Neutrophil (primary cell): ENCODE data around the gene SCAI.

Experiments
- H3K27ac ChIP-seq: fragments of 200-600 bp; sonication (generic); 2 replicates; pipeline ENCODE4 v1.5.1; 2016; ENCODE audit warnings: mild to moderate bottlenecking, moderate library complexity
- H3K27me3 ChIP-seq: fragments of 200-600 bp; sonication (generic); 2 replicates; pipeline ENCODE4 v1.6.0; 2016; ENCODE audit warnings: mild to moderate bottlenecking
- H3K36me3 ChIP-seq: fragments of 200-600 bp; sonication (generic); 2 replicates; pipeline ENCODE4 v1.5.1; 2017
- H3K4me1 ChIP-seq, 2 experiments: fragments of 200-600 bp in 1 of 2; sonication (generic) in 1 of 2; 1 replicate in 1 of 2; 2 replicates in 1 of 2; pipeline versions ENCODE4 v1.5.1 to v1.6.1; 2013 to 2016; ENCODE audit warnings: low read depth in 1 of 2, low read length in 1 of 2, mild to moderate bottlenecking in 1 of 2, moderate library complexity in 1 of 2; ENCODE audit not compliant: control insufficient read depth in 1 of 2, insufficient read depth in 1 of 2
- H3K4me3 ChIP-seq, 2 experiments: fragments of 200-600 bp in 1 of 2; sonication (generic) in 1 of 2; 1 replicate in 1 of 2; 2 replicates in 1 of 2; pipeline ENCODE4 v1.5.1; 2013 to 2016; ENCODE audit warnings: low read depth in 1 of 2, low read length in 1 of 2, mild to moderate bottlenecking in 1 of 2, moderate library complexity in 1 of 2
- H3K9me3 ChIP-seq: fragments of 200-600 bp; sonication (generic); 2 replicates; pipeline ENCODE4 v1.5.1; 2016
- CTCF ChIP-seq: fragments of 200-600 bp; sonication (generic); IDR thresholded peaks from 2 replicates; pipeline ENCODE4 v1.5.1; 2016; ENCODE audit warnings: antibody characterized with exemption

Gene SCAI

GRCh38 chr9:125066839-125067619 lies 76.3 kb downstream of the SCAI start:
- no peak overlapping the region for H3K4me3 ChIP-seq
- no peaks in the 10 kb centered on the region for H3K36me3 ChIP-seq
- H3K9me3 ChIP-seq: no peaks in the 10 kb centered on the region
- TF ChIP-seq CTCF: no peak
- H3K27me3 ChIP-seq: no peaks in the 10 kb centered on the region
- no peak overlapping the region for H3K27ac ChIP-seq
- H3K4me1 ChIP-seq: no peaks in the 10 kb centered on the region

DNA sequence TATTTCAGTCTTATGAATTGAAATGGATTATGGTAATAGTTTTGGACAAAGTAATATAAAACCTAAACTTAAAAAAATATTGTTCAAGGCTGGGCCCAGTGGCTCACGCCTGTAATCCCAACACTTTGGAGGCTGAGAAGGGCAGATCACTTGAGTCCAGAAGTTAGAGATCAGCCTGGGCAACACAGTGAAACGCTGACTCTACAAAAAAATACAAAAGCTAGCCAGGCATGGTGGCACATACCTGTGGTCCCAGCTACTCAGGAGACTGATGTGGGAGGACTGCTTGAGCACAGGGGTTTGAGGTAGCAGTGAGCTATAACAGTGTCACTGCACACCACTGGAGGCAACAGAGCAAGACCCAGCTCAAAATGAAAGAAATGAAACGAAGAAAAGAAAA lies 81.9 kb downstream of the SCAI start:
- TF ChIP-seq CTCF: no peak
- Histone ChIP-seq H3K4me3 (no peak overlapping the region), H3K9me3 (no peaks in the 10 kb centered on the region), H3K27me3 (no peaks in the 10 kb centered on the region), H3K4me1 (no peaks in the 10 kb centered on the region), H3K27ac (no peak overlapping the region), H3K36me3 (no peaks in the 10 kb centered on the region)

GRCh38 chr9:125049212-125050049 lies 93.9 kb downstream of the SCAI start:
- H3K4me1 ChIP-seq: no peaks in the 10 kb centered on the region
- H3K9me3 ChIP-seq: no peaks in the 10 kb centered on the region
- no peak overlapping the region for H3K27ac ChIP-seq
- no peak for TF ChIP-seq CTCF
- no peaks in the 10 kb centered on the region for H3K36me3 ChIP-seq
- no peaks in the 10 kb centered on the region for H3K27me3 ChIP-seq
- no peak overlapping the region for H3K4me3 ChIP-seq

DNA sequence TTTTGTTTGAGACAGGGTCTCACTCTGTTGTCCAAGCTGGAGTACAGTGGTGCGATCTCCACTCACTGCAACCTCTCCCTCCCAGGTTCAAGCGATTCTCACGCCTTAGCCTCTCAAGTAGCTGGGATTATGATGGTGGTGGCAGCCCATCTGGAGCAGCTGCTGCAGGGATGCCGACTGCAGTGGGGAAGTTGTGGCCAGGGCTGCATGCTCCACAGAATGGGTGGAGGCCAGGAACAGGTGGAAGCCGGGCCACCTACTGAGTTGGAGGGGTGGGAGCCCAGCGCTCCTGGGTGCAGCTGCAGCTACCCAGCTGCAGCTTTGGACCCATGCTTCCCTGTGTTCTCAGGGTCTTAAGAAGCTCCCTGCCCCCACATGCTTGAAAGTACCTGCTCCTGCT lies 99.7 kb downstream of the SCAI start:
- no peak overlapping the region for H3K27ac ChIP-seq
- H3K9me3 ChIP-seq: no peaks in the 10 kb centered on the region
- no peaks in the 10 kb centered on the region for H3K4me1 ChIP-seq
- TF ChIP-seq CTCF: no peak
- H3K4me3 ChIP-seq: no peak overlapping the region
- no peaks in the 10 kb centered on the region for H3K36me3 ChIP-seq
- H3K27me3 ChIP-seq: no peaks in the 10 kb centered on the region

DNA sequence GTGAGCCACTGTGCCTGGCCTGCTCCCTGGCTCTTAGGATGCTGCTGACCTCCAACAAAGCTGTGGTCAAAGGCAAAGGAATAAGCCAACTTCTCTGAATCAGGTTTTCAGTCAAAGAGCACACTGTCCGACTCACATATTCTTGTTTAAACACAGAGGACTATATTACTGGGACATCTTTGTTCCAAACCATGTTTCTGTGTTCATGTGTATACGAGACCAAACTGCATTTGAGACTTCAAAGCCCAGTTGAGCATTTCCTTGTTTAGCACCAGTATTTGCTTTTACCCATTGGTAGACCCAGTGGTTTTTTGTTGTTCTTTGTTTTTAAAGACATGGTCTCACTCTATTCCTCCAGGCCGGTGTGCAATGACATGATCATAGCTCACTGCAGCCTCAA lies 100.2 kb downstream of the SCAI start:
- Histone ChIP-seq H3K27ac (no peak overlapping the region), H3K27me3 (no peaks in the 10 kb centered on the region), H3K36me3 (no peaks in the 10 kb centered on the region), H3K4me1 (no peaks in the 10 kb centered on the region), H3K4me3 (no peak overlapping the region), H3K9me3 (no peaks in the 10 kb centered on the region)
- no peak for TF ChIP-seq CTCF
